ENCODE measurements around the gene FARP1. TPM values are rescaled to one million over a fixed set of nuclear protein-coding genes. Genes with fewer than 3 reads are reported as not detected.

FARP1 gene
- total and polyA plus RNA-seq, 2 of the 8 experiments (the other 6 are each of a cell fraction or from before 2014, with no cell fraction given), result 24.7 to 104 TPM

DNA sequence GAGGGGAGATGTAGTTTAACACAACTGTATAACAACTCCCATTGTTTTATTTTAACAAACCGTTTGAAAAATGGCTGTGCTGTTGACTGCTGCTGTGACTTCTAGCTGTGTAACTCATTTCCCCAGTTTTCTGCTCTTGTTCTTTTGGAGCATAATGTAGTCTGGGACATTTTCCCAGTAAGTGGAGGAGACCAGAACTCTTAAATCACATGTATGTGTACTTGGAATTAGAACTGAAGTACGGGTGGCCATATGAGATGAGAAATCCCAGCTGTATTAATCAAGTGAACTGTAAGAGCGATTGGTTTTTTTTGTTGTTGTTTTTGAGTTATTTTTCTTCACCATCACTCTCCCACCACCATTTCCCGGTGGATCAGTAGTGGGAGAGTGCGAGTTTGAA is 83.6 kb downstream of the FARP1 start:
- no peak overlapping the region for H2AK5ac ChIP-seq (ENCODE audit: low read depth, low read length)
- POLR2A ChIA-PET (ENCODE audit: partially characterized antibody), result interaction anchor here (1.0 kb wide), 1 partner anchor 8 kb away, joined by 4 read pairs; no protein-coding TSS in a partner anchor
- H3K14ac ChIP-seq (ENCODE audit: insufficient read length), result no peak overlapping the region
- H3K4ac ChIP-seq (replicated peaks; ENCODE audit: insufficient read length, low read depth, low read length), result no peak overlapping the region
- CTCF ChIA-PET (ENCODE audit: partially characterized antibody), result interaction anchor here (1.2 kb wide), 1 partner anchor 14 kb away, joined by 4 read pairs; no protein-coding TSS in a partner anchor
- H3K18ac ChIP-seq (ENCODE audit: extremely low read depth, low read length), result no peak overlapping the region
- no peak overlapping the region for H4K8ac ChIP-seq (ENCODE audit: extremely low read depth, insufficient read depth, low read length)
- no peak for FAIRE-seq
- H3K23me2 ChIP-seq (ENCODE audit: low read depth, low read length), result no peaks in the 10 kb centered on the region
- no peak overlapping the region for H4K5ac ChIP-seq (ENCODE audit: insufficient read length, low read depth, low read length)
- H3K79me1 ChIP-seq (ENCODE audit: low read depth, low read length), result peaks cover 6% of the 10 kb centered on the region; the same call in 1 of the 2 replicates
- DNase-seq (ENCODE audit: low read depth in 1 of 2, low spot score in 2 of 2), result no peak
- H4K91ac ChIP-seq (replicated peaks; ENCODE audit: insufficient read length, low read length), result no peak overlapping the region
- no peak overlapping the region for H2BK5ac ChIP-seq (ENCODE audit: low read depth, low read length)
- no peak overlapping the region for H2BK15ac ChIP-seq (ENCODE audit: low read length)
- H3K9ac ChIP-seq (replicated peaks in 1 of 4; ENCODE audit: extremely low read depth in 1 of 4, low read depth in 3 of 4, low read length in 3 of 4), result no peak overlapping the region
- no peak overlapping the region for H3K23ac ChIP-seq (ENCODE audit: insufficient read length)
- H3K9me3 ChIP-seq (ENCODE audit: insufficient read depth in 2 of 2, low read depth in 1 of 2, low read length in 1 of 2), result peaks cover 3 to 5% of the 10 kb centered on the region in 2 experiments; a peak in 2 of 4 replicates
- H2AFZ ChIP-seq (ENCODE audit: low read length), result no peak overlapping the region
- H3K27ac ChIP-seq (ENCODE audit: low read depth, low read length), result no peak overlapping the region
- no peak overlapping the region for H3K56ac ChIP-seq (replicated peaks; ENCODE audit: insufficient read length, low read depth, low read length)
- H2BK20ac ChIP-seq (ENCODE audit: low read length), result no peak overlapping the region
- no peaks in the 10 kb centered on the region for H3K4me1 ChIP-seq (replicated peaks in 1 of 4; ENCODE audit: control insufficient read depth in 3 of 4, insufficient read depth in 4 of 4, low read length in 3 of 4)
- no peak overlapping the region for H2BK120ac ChIP-seq (replicated peaks; ENCODE audit: low read depth, low read length)
- TF ChIP-seq, protein P1, sequence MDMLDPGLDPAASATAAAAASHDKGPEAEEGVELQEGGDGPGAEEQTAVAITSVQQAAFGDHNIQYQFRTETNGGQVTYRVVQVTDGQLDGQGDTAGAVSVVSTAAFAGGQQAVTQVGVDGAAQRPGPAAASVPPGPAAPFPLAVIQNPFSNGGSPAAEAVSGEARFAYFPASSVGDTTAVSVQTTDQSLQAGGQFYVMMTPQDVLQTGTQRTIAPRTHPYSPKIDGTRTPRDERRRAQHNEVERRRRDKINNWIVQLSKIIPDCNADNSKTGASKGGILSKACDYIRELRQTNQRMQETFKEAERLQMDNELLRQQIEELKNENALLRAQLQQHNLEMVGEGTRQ (IDR thresholded peaks at IDR 0.05; ENCODE audit: low read length), result no peak
- TF ChIP-seq GABPA (IDR thresholded peaks at IDR 0.05; ENCODE audit: borderline replicate concordance, insufficient read depth, low read length) (no peak), CHD2 (IDR thresholded peaks at IDR 0.05; ENCODE audit: low read length) (no peak), SRF (IDR thresholded peaks at IDR 0.05; ENCODE audit: low read depth, low read length) (no peak)
- H3K36me3 ChIP-seq (ENCODE audit: control insufficient read depth in 2 of 4, insufficient read depth in 4 of 4, low read length in 3 of 4), result peaks cover 0 to 7% (median 2%) of the 10 kb centered on the region in 4 experiments; a peak in 3 of 8 replicates
- peaks cover 3 to 40% of the 10 kb centered on the region in 2 experiments; a peak in 2 of 4 replicates for H3K79me2 ChIP-seq (ENCODE audit: control insufficient read depth in 1 of 2, insufficient read depth in 2 of 2, low read length in 2 of 2)
- H3K27me3 ChIP-seq (replicated peaks in 1 of 4; ENCODE audit: control insufficient read depth in 3 of 4, extremely low read depth in 1 of 4, insufficient read depth in 3 of 4, low read length in 3 of 4), result no peaks in the 10 kb centered on the region
- H3K4me2 ChIP-seq (ENCODE audit: insufficient read depth in 1 of 2, low read depth in 2 of 2, low read length in 2 of 2), result no peak overlapping the region
- WGBS, 2 experiments (ENCODE audit: extremely low coverage in 1 of 2, insufficient coverage in 1 of 2, insufficient read length in 1 of 2, insufficient replicate concordance in 2 of 2, low coverage in 1 of 2, low lambda C conversion rate in 2 of 2, missing lambda C conversion rate in 1 of 2), result 96% methylated on average over 5 of the region's 5 CpGs; no CpG with 5 or more reads in 1 of the 2 experiments
- peaks cover 2% of the 10 kb centered on the region in 2 experiments for H4K20me1 ChIP-seq (replicated peaks in 1 of 2; ENCODE audit: control insufficient read depth in 1 of 2, insufficient read depth in 2 of 2, low read length in 2 of 2)
- no peak overlapping the region for H2BK12ac ChIP-seq (ENCODE audit: low read depth, low read length)
- no peak overlapping the region for H3K4me3 ChIP-seq (ENCODE audit: extremely low read depth in 1 of 4, insufficient read depth in 2 of 4, low read depth in 3 of 4, low read length in 4 of 4)

Data from H1 (cell line).